ENCODE data around the gene TBC1D3K.
"Not testable (repeated sequence)": the region's sequence is repeated elsewhere in the genome, so short reads cannot be mapped to it uniquely, and the experiment has no call there.

TBC1D3K gene

GRCh38 chr17:37924115-37924514 lies at the start of gene TBC1D3K:
Gene TBC1D3K (plus strand): TSS chr17:37924415. CDS start chr17:37926000, 1,585 bp downstream.
- DNase-seq (ENCODE audit: low read depth in 2 of 2, low spot score in 1 of 2): not testable (repeated sequence)

- DNase-seq (ENCODE audit: low read depth in 2 of 2, low spot score in 1 of 2): no peak
Observed at GRCh38 chr17:37884516-37884915, 39.7 kb upstream of the TBC1D3K start.

GRCh38 chr17:37885136-37885535 lies 39.1 kb upstream of the TBC1D3K start:
- no peak for DNase-seq (ENCODE audit: low read depth in 2 of 2, low spot score in 1 of 2)

GRCh38 chr17:37888881-37889280 lies 35.3 kb upstream of the TBC1D3K start:
- DNase-seq (ENCODE audit: low read depth in 2 of 2, low spot score in 1 of 2): no peak

GRCh38 chr17:37896961-37897360 lies 27.3 kb upstream of the TBC1D3K start:
- not testable (repeated sequence) for DNase-seq (ENCODE audit: low read depth in 2 of 2, low spot score in 1 of 2)
